HG03439 (cell line): ENCODE data around the gene SI.
"Not testable (repeated sequence)": the region's sequence is repeated elsewhere in the genome, so short reads cannot be mapped to it uniquely, and the experiment has no call there.

Source experiments
- ATAC-seq: cut with Tn5 transposase; IDR thresholded peaks from one replicate; pipeline ENCODE4 v1.9.1; 2021; ENCODE audit warnings: mild to moderate bottlenecking, moderate library complexity; ENCODE audit not compliant: unreplicated experiment

The SI gene

DNA sequence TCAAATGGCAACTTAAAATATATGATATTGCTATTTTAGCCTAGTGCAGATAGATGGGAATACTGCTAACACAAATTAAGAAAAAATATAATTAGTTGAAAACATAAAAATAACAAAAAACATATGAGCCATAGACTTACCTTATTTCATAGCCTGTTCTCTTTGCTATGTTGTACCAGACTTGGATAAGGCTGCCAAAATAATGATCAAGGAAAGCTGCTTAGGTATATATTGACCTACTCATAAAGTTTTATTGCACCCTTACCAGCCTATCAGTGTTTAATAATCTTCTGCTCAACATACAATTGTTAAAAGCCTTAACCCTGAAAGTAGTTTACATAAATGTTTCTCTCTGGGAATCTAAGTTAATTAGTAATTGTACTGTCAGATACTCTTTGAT, at the start of gene SI:
Gene SI (minus strand): TSS at position 204 of the 400 bp plus-strand sequence. CDS start 2,484 bp downstream, outside the sequence.
- ATAC-seq = no peak

DNA sequence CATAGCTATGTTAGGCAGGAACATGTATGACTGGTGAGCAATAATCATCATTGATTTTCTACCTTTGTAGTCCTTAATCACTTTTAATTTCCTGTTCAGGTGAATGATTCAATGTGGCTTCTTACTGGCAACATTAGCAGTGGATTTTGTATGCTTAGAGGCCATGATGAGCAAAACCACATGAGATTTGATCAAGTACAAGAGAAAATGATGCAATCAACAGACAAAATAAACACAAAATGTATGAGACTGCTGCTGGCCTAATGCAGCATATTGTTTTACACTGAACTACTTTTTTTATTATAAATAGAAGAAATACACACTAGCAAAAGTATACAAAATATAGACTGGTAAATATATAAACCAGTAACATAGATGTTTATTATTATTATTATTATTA, 47.5 kb upstream of the SI start:
- no peak for ATAC-seq

DNA sequence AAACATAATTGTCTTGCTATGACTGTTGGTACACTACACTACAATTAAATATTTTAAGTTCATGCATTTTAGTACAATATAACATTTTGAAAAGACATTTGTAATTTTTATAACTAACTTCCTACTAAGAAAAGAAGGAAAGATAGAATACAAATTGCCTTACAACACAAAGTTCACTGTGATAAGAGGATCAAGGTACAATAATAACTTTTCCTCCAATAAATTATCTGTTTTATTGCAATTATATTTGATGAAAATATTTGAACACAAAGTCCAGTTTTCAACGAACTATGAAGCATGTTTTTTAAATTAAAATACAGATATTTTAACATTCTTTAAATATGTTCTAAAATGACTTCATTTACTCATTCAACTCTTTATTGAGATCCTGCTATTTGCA, 33.1 kb upstream of the SI start:
- ATAC-seq = no peak

DNA sequence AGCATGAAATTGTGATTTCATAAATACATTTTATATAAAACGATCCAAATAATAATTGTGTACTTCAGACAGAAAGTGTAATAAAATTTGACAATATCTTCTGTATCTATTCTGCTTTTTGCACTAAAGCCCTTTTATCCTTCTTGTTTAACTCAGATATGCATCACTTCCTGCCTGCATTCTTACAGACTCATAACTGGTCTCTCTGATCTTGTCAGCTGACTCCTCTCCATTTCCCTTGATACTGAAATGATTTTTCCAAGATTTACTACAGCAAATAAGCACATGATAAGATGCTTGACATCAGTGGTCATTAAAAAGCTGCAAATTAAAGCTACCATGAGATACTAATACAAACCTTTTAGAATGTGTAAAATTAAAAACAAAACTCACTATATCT, 25.3 kb upstream of the SI start:
- ATAC-seq = no peak

DNA sequence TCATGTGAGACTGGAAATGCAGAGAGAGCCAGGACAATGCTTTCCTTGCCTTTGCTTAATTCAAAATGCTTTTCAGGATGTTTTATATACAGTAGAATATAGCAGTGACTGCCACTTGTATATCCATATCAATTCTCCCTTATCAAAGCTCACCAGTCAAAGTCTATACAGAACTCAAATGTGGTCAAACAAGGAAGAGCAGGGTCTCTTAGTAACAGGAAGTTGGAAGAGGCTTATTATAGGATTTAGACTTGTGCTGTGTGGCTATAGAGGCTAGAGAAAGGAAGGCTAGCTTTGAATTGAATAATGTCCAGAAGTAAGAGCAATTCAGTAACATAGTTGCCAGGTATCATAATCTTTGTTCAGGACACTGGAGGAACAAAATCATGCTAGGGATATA, 4.4 kb upstream of the SI start:
- ATAC-seq = no peak

DNA sequence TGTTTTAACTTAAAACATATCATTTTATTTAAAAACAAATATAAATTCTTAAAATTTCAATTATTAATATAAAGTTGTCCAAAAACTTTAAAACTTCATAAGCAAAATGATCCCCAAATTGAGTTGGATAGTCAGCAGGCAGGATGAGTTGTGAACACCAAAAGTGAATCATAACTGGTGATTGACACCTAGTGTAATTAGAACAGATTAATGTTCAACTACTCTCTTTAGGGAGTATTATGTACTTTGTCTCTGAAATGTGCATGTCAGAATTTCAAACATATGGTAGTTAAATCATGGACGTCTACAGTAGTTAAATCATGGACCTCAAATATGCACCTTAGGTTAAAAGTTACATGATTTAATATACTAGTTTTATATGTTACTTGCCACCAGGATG, 2.9 kb upstream of the SI start:
- ATAC-seq = no peak

DNA sequence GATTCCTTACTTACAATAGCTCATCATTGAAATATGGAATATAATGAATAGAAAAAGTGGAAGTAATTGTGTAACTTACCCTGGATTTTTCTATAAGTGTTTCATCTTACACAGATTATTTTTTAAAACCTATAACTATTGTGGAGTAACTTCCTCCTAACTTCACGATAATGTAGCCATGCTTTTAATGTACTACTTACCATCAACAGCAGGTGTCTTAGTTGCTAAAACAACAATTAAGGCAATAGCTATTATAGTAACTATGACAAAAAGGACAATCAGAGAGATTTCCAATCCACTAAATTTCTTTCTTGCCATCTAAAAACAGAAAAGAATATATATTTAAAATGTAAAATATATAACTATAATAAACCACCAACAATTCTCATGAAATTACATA, 2.6 kb downstream of the SI start:
- ATAC-seq = no peak

DNA sequence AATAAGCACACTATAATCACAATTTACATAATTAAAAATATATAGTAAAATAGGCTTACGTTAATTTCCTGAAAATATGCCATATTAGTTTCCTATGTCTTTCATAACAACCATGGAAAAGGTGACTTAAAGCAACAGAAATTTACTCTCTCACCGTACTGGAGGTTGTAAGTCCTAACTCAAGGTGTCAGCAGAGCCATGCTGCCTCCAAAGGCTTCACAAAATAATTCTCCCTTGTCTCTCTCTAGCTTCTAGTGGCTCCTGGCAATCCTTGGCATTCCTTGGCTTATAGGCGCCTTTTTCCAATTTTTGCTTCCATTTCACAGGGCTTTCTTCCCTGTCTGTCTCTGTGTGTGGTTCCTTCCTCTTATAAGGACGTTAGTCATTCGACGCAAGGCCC, 7.6 kb downstream of the SI start:
- ATAC-seq = no peak

DNA sequence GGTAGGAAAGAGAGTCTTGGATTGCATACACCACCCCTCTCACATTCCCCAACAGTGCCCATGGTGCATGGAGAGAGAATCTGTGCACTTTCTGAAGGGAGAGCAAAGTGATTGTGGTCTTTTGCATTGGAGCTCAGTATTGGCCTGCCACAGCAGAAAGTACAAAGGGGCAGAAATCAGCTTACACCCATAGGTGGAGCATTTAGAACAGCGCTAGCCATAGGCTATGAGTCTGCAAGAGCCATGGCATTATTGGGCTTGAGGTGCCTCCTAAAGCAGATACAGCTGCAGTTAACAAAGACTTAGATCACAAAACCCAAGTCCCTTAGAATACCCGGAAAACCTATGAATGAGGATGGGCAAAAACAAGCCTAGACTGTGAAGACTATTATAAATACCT, 21.8 kb downstream of the SI start:
- ATAC-seq = no peak

DNA sequence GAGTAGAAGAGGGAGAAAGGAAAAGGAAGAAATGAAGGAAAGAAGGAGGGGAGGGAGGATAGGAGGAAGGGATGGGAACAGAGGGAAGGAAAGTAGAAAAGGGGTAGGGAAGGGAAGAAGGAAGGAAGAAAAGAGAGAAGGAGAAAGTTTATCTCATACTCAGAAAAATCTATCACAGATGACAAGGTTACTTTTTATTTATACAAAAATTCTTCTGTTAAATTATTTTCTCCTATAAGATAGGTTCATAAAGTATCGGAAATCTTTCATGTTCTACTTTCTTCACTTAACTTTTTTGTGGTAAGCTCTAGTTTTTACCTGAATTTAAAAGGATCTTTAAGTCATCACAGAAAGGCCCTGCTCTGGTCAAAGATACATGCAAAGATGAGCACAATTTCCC, 38.1 kb downstream of the SI start:
- no peak for ATAC-seq

DNA sequence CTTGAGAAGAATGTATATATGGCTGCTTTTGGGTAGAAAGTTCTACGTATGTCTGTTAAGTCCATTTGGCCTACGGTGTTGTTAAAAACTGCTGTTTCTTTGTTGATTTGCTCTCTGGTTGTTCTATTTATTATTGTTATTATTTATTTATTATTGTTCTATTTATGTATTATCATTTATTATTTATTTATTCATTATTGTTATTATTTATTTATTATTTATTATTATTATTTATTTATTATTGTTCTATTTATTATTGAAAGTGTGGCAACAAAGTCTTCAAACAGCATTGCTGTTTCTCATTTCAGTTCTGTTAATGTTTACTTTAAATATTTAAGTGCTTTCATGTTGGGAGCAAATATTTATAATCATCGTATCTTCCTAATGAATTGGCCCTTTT, 66.7 kb downstream of the SI start:
- ATAC-seq = no peak

DNA sequence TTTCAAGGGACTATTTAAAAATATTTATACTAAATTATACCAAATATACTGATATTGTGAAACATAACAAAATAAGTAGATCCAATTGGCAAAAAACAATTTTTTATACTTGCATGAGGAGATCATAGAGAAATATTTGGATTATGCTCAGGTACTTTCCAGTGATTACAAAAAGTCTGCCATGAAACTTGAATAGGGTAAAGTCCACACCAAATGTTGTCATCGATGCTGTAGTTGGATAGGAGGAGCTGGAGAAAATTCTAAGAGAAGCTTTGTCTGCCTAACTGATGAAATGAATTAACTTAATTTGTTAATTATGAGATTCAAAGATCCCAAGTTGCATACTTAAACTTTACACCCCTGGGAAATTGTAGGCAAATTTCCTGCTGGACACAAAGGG, 93.3 kb downstream of the SI start:
- ATAC-seq = no peak

DNA sequence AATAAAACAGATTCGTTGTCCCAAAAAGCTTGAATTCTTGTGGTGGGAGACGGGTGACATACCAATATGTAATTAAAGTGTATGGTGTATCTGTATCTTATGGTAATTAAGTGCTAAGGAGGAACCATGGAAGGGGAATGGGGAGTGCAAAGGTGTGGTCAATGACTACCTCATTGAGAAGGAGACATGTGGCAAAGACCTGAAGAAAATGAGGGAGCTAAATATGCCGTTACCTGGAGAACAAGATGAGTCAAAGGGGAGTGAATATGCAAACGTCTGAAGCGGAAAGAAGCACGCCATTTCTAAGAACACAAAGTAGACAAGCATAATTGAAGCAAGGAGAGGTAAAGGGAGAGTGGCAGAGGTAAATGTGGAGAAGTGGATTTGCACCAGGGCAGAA, 115.7 kb downstream of the SI start:
- ATAC-seq = no peak

DNA sequence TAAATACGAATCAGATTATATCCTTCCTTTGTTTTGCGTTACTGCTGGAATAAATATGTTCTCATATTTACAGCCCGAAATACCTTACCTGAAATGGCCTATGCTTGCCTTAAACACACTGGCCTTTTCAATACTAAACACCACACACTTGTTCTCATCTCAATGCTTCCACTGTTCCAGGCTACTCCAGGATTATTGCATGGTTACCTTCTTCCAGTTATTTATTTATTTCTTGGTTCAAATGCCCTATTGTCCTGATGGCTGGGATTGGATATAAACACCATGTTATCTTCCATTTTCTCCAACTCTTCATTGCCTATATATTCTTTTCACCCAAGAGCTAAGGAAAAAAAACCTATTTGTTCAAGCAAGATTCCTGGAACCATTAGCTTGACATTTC, 125.3 kb downstream of the SI start:
- no peak for ATAC-seq

DNA sequence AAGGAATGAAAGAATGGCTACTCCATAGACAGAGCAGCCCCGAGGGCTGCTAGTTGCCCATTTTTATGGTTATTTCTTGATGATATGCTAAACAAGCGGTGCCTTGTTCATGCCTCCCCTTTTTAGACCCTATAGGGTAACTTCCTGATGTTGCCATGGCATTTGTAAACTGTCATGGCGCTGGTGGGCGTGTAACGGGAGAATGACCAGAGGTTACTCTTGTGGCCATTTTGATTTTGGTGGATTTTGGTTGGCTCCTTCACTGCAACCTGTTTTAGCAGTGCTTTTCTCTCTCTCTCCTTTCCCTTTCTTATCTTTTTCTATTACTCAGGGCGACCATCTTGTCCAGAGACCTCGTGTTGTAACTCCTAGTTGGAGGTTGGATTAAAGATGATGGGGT, 126.9 kb downstream of the SI start:
- ATAC-seq = not testable (repeated sequence)

DNA sequence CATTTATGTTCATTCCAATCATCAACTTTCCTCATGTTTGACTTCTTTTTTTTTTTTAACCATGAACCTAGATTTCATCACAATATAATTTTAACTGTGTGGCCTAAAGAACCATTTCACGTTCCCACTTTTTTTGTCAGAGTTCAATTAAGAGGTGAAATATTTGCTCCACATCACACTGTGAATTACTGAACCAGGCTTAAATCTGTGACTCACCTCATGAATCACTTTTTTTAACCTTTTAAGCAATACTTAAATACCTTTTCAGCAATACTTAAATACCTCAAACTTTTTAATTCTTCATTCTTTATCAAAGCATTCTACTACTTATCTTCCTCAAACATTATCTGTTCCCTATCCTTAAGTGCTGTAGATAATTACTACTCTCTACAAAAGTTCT, 137.6 kb downstream of the SI start:
- no peak for ATAC-seq

DNA sequence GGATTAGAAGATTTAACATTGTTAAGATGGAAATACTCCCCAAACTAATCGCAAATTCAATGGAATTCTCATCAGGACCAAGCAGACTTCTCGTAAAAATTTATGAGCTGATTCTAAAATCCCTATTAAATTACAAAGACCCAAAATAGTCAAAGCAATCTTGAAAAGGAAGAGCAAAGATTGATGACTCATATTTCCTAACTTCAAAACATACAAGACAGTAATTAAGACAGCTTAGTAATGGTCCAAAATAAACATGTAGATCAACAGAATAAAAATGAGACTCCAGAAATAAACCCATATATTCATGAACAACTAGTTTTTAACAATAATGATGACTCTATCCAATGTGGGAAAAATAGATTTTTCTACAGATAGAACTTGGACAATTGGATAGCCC, 148.7 kb downstream of the SI start:
- no peak for ATAC-seq
